ENCODE results near the gene CTAGE9.
A peak's percentile ranks its signal among the peaks of the same experiment; 100 is the strongest.

Gene CTAGE9

DNA sequence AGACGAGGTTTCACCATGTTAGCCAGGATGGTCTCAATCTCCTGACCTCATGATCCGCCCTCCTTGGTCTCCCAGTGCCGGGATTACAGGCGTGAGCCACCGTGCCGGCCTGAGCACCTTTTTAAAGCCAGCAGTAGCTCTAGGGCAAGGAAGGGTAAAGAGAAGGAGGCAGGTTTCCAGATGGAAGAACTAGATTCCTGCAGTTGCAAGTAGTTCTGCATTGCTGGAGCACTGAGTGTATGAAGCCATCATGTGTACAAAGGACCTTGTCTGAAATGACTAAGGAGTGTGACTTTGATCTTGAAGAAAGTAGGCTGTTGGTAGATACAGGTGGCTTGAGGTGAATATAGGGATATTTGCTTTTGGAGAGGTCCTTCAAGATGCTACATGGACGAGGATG is 13.9 kb downstream of the CTAGE9 start (continued):
- TF ChIP-seq ARNTL (CRISPR knock-in tag; IDR thresholded peaks at IDR 0.05; ENCODE audit: borderline replicate concordance, low read depth) (no peak), TSHZ2 (CRISPR knock-in tag; IDR thresholded peaks at IDR 0.05) (no peak), ZNF8 (CRISPR knock-in tag; IDR thresholded peaks at IDR 0.05) (no peak)

DNA sequence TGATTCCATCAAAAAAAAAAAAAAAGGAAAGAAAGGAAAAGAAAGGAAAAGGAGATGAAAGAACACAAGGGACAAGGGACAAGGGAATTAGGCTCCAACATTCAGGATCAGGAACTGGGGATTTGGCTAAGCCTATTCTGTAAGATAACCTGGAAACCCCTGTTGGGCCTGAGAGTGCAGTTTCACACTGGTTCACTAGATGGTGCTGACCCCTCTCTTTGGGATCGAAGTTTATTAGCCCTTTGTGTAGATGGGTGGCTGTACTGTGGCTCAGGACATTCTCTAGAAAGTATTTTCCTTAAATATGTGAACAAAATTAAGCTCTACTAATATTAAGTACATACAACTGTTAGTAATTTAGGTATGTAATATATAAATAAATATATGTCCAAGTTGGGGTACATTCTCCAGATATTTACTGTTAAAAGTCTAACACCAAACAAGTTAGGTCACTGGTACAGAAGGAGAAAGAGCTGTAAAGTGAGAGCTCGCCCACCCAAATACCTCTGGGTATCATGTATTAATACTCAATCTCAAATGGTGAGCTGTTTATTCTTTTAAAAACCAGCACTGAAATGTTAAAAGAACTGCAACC is 15.9 kb downstream of the CTAGE9 start:
- ATAC-seq, result peak; percentile 98
- TF ChIP-seq TOX (CRISPR knock-in tag; IDR thresholded peaks at IDR 0.05; ENCODE audit: borderline replicate concordance), result no peak
- TF ChIP-seq SNAI2 (CRISPR knock-in tag; IDR thresholded peaks at IDR 0.05), result no peak
- no peak for TF ChIP-seq TCF4 (CRISPR knock-in tag; IDR thresholded peaks at IDR 0.05; ENCODE audit: borderline replicate concordance)
- no peak for TF ChIP-seq BACH2 (CRISPR knock-in tag; IDR thresholded peaks at IDR 0.05; ENCODE audit: borderline replicate concordance)
- no peak for TF ChIP-seq ARNTL (CRISPR knock-in tag; IDR thresholded peaks at IDR 0.05; ENCODE audit: borderline replicate concordance, low read depth)

DNA sequence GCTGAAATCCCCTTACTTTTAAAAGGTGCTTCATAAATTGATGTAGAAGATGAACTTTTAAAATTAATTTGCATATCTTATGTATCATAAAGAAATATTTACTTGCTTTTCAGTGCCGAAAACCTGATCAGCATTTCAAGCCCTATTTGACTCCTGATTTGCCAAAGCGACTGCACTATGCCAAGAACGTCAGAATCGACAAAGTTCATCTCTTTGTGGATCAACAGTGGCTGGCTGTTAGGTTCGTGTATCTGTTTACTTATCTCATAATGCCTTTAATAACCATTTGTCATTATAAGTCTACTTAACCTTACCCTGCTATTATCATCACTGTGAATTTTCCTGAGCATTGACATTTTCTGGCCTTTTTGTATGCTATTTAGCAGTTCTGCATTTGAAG is 17.4 kb downstream of the CTAGE9 start:
- ATAC-seq, result no peak
- TF ChIP-seq ESRRG (CRISPR knock-in tag; IDR thresholded peaks at IDR 0.05) (no peak), ISL1 (CRISPR knock-in tag; IDR thresholded peaks at IDR 0.05) (no peak), GLIS3 (CRISPR knock-in tag; IDR thresholded peaks at IDR 0.05) (no peak), SNAI2 (CRISPR knock-in tag; IDR thresholded peaks at IDR 0.05) (no peak), CREB5 (CRISPR knock-in tag; IDR thresholded peaks at IDR 0.05; ENCODE audit: low read depth) (no peak), RARB (CRISPR knock-in tag; IDR thresholded peaks at IDR 0.05) (no peak), TOX (CRISPR knock-in tag; IDR thresholded peaks at IDR 0.05; ENCODE audit: borderline replicate concordance) (no peak), ZNF70 (CRISPR knock-in tag; IDR thresholded peaks at IDR 0.05) (no peak), TSHZ2 (CRISPR knock-in tag; IDR thresholded peaks at IDR 0.05) (no peak), OSR1 (CRISPR knock-in tag; IDR thresholded peaks at IDR 0.05) (no peak), TCF4 (CRISPR knock-in tag; IDR thresholded peaks at IDR 0.05; ENCODE audit: borderline replicate concordance) (no peak), CSDC2 (CRISPR knock-in tag; IDR thresholded peaks at IDR 0.05) (no peak), ZFP3 (CRISPR knock-in tag; IDR thresholded peaks at IDR 0.05) (no peak), CSRNP3 (CRISPR knock-in tag; IDR thresholded peaks at IDR 0.05) (no peak), ARNTL (CRISPR knock-in tag; IDR thresholded peaks at IDR 0.05; ENCODE audit: borderline replicate concordance, low read depth) (no peak)

DNA sequence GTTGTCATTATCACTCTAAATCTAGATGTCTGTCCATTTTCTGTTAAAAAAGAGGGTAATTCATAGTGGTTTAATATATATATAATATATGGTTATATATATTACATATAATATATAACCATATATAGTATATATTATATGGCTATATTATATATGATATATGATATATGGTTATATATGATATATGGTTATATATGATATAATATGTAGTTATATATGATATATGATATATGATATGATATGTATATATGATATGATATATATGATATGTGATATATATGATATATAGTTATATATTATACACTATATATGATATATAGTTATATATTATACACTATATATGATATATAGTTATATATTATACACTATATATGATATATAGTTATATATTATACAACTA is 18.2 kb downstream of the CTAGE9 start:
- ATAC-seq, result no peak
- TF ChIP-seq CSRNP3 (CRISPR knock-in tag; IDR thresholded peaks at IDR 0.05), result no peak
- TF ChIP-seq ARNTL (CRISPR knock-in tag; IDR thresholded peaks at IDR 0.05; ENCODE audit: borderline replicate concordance, low read depth), result no peak
- TF ChIP-seq ZNF8 (CRISPR knock-in tag; IDR thresholded peaks at IDR 0.05), result no peak
- no peak for TF ChIP-seq ZFP30 (CRISPR knock-in tag; IDR thresholded peaks at IDR 0.05)
- TF ChIP-seq RARB (CRISPR knock-in tag; IDR thresholded peaks at IDR 0.05), result no peak
